ENCODE measurements around the gene CASP7. TPM values are rescaled to one million over a fixed set of nuclear protein-coding genes. Genes with fewer than 3 reads are reported as not detected.
A peak's percentile ranks its signal among the peaks of the same experiment; 100 is the strongest.

CASP7 gene
- 10 to 100 TPM; 14.4 to 15.6 TPM for total RNA-seq
- polyA plus RNA-seq (2013, experiment 1 of 2): 6.7 TPM
- polyA plus RNA-seq (2013, experiment 2 of 2): 7.4 TPM
- long read RNA-seq, experiment 1, partial matches to known transcripts: 2 of 7 reads
- long read RNA-seq, experiment 1, other reads (novel, unspliced or antisense): 1 of 7 reads
- long read RNA-seq, experiment 2, transcript CASP7-203 (7 exons, 2,377 nt): major isoform, 8 of 14 reads
- long read RNA-seq, experiment 2, partial matches to known transcripts: 1 of 14 reads
- long read RNA-seq, experiment 2, other reads (novel, unspliced or antisense): 4 of 14 reads
- long read RNA-seq, experiment 3, transcript CASP7-203 (7 exons, 2,377 nt): major isoform, 35 of 61 reads
- long read RNA-seq, experiment 3, transcript CASP7-211 (7 exons, 2,467 nt): minor isoform, 16 of 61 reads
- long read RNA-seq, experiment 3, partial matches to known transcripts: 1 of 61 reads
- long read RNA-seq, experiment 3, other reads (novel, unspliced or antisense): 7 of 61 reads
- long read RNA-seq, experiment 4, transcript CASP7-203 (7 exons, 2,377 nt): major isoform, 12 of 23 reads
- long read RNA-seq, experiment 4, partial matches to known transcripts: 2 of 23 reads
- long read RNA-seq, experiment 4, other reads (novel, unspliced or antisense): 9 of 23 reads

- Mint-ChIP-seq H3K9me3 (peaks cover 3% of the 10 kb centered on the region), H3K27me3 (ENCODE audit: insufficient read depth) (peaks cover 22% of the 10 kb centered on the region), H3K27ac (peak within 1 kb of the TSS; percentile 71), H3K36me3 (ENCODE audit: low read depth) (peaks cover 17% of the 10 kb centered on the region), H3K4me3 (peak within 1 kb of the TSS; percentile 91), H3K4me1 (peaks cover 10% of the 10 kb centered on the region)
- Histone ChIP-seq H3K36me3 (ENCODE audit: control insufficient read depth, insufficient read depth, low read length) (peaks cover 3% of the 10 kb centered on the region), H3K4me3 (ENCODE audit: low read length) (peak within 1 kb of the TSS; percentile 97), H3K9me3 (ENCODE audit: control insufficient read depth, low read length) (peaks cover 5% of the 10 kb centered on the region), H3K9ac (ENCODE audit: extremely low read depth, low read length, poor library complexity, severe bottlenecking) (peak within 1 kb of the TSS; percentile 82), H3K4me1 (ENCODE audit: control insufficient read depth, insufficient read depth, low read length) (no peaks in the 10 kb centered on the region), H3K27me3 (ENCODE audit: control insufficient read depth, insufficient read depth, low read length, poor library complexity, severe bottlenecking) (peaks cover 4% of the 10 kb centered on the region), H3K27ac (ENCODE audit: low read depth, low read length) (peak within 1 kb of the TSS; percentile 6)
- 0% methylated on average over 31 to 68 of the region's 68 CpGs for WGBS, 2 experiments (ENCODE audit: insufficient coverage in 1 of 2, insufficient read length in 1 of 2)
- peak; percentile 51 for TF ChIP-seq CTCF (conservative IDR thresholded peaks at IDR 0.05)
- peak; percentile 95 for DNase-seq
These were observed at the start of gene CASP7 for GRCh38 chr10:113679463-113680189. TSS of gene CASP7 (plus strand) at chr10:113679912. CDS start at chr10:113697494, 17,582 bp downstream.

- no peak overlapping the region for H3K9ac ChIP-seq (ENCODE audit: extremely low read depth, low read length, poor library complexity, severe bottlenecking)
- no peak for DNase-seq
- no peaks in the 10 kb centered on the region for H3K27me3 ChIP-seq (ENCODE audit: control insufficient read depth, insufficient read depth, low read length, poor library complexity, severe bottlenecking)
- no peak overlapping the region for H3K4me3 ChIP-seq (ENCODE audit: low read length)
- H3K4me1 ChIP-seq (ENCODE audit: control insufficient read depth, insufficient read depth, low read length): peaks cover 4% of the 10 kb centered on the region
- H3K4me3 Mint-ChIP-seq: no peak overlapping the region
- H3K9me3 Mint-ChIP-seq: peaks cover 7% of the 10 kb centered on the region
- H3K36me3 Mint-ChIP-seq (ENCODE audit: low read depth): no peaks in the 10 kb centered on the region
- no peak for TF ChIP-seq CTCF (conservative IDR thresholded peaks at IDR 0.05)
- H3K27me3 Mint-ChIP-seq (ENCODE audit: insufficient read depth): peaks cover 9% of the 10 kb centered on the region
- no peak overlapping the region for H3K27ac Mint-ChIP-seq
- H3K4me1 Mint-ChIP-seq: peaks cover 20% of the 10 kb centered on the region
- peaks cover 15% of the 10 kb centered on the region for H3K9me3 ChIP-seq (ENCODE audit: control insufficient read depth, low read length)
- H3K27ac ChIP-seq (ENCODE audit: low read depth, low read length): no peak overlapping the region
- WGBS, 2 experiments (ENCODE audit: insufficient coverage in 1 of 2, insufficient read length in 1 of 2): 93 to 94% methylated on average over 4 to 5 of the region's 5 CpGs
- H3K36me3 ChIP-seq (ENCODE audit: control insufficient read depth, insufficient read depth, low read length): no peaks in the 10 kb centered on the region
These were observed 48.7 kb upstream of the CASP7 start for GRCh38 chr10:113630929-113631533.

Measured in endodermal cell (in vitro differentiated cells).